B cell (primary cell): ENCODE data around the gene GJC1. TPM values are rescaled to one million over a fixed set of nuclear protein-coding genes. Genes with fewer than 3 reads are reported as not detected.

ENCODE experiments used
- ATAC-seq: fragments of 200-7000 bp; cut with Tn5 transposase; one replicate; pipeline ENCODE4 v1.10.0; 2021; ENCODE audit warnings: low read depth, mild to moderate bottlenecking, moderate number of reproducible peaks, moderate library complexity
- CTCF ChIA-PET: fragments of 350-600 bp; sonication (Branson Sonifier 250); formaldehyde crosslinking; loops from one replicate; lab custom pipeline; 2021; ENCODE audit warnings: antibody characterized with exemption, inconsistent platforms; lab: Charles Lee
- POLR2A ChIA-PET: fragments of 350-600 bp; sonication (Branson Sonifier 250); formaldehyde crosslinking; loops from one replicate; lab custom pipeline; 2021; ENCODE audit warnings: antibody characterized with exemption; lab: Charles Lee
- DNase-seq: peaks from one replicate; pipeline ENCODE4 v3.0.0; 2013
- H2AFZ ChIP-seq: 2 replicates; pipeline ENCODE4 v1.6.1; 2012; ENCODE audit warnings: mild to moderate bottlenecking, low read depth, low read length; ENCODE audit not compliant: insufficient read depth, poor library complexity, severe bottlenecking
- H3K27ac ChIP-seq, 2 donors: 1 replicate in 1 of 2; 2 replicates in 1 of 2; pipeline ENCODE4 v1.5.1; 2012 to 2013; ENCODE audit warnings: low read length in 2 of 2, mild to moderate bottlenecking in 2 of 2, moderate library complexity in 1 of 2
- H3K27me3 ChIP-seq, 4 experiments: fragments of 200-600 bp in 1 of 4; sonication (generic) in 1 of 4; replicated peaks in 1 of 4; 1 replicate in 2 of 4; 2 replicates in 2 of 4; pipeline versions ENCODE4 v1.6.1 to v1.7.0; 2013 to 2016; ENCODE audit warnings: low read length in 3 of 4, mild to moderate bottlenecking in 2 of 4, mixed read lengths in 1 of 4, moderate library complexity in 1 of 4; ENCODE audit not compliant: insufficient read depth in 4 of 4, control insufficient read depth in 3 of 4; ENCODE audit errors: control extremely low read depth in 1 of 4
- H3K36me3 ChIP-seq, 2 experiments: replicated peaks in 1 of 2; 1 replicate in 1 of 2; 2 replicates in 1 of 2; pipeline versions ENCODE4 v1.6.1 to v1.7.1; 2013; ENCODE audit warnings: low read length in 1 of 2; ENCODE audit not compliant: insufficient read depth in 2 of 2, control insufficient read depth in 1 of 2; ENCODE audit errors: control extremely low read depth in 1 of 2, extremely low read depth in 1 of 2
- H3K4me1 ChIP-seq, 2 donors: fragments of 200-600 bp in 1 of 2; sonication (generic) in 1 of 2; 1 replicate in 1 of 2; 2 replicates in 1 of 2; pipeline versions ENCODE4 v1.5.1 to v1.6.1; 2013 to 2017; ENCODE audit warnings: low read length in 2 of 2; ENCODE audit not compliant: control insufficient read depth in 2 of 2, insufficient read depth in 2 of 2
- H3K4me2 ChIP-seq: replicated peaks from 2 replicates; pipeline ENCODE3; 2012; ENCODE audit warnings: mild to moderate bottlenecking, low read depth, low read length; ENCODE audit not compliant: poor library complexity, severe bottlenecking
- H3K4me3 ChIP-seq, 5 experiments: fragments of 200-600 bp in 1 of 5; sonication (generic) in 1 of 5; 1 replicate in 3 of 5; 2 replicates in 2 of 5; pipeline versions ENCODE4 v1.5.1 to v1.7.0; 2011 to 2016; ENCODE audit warnings: low read length in 4 of 5, mild to moderate bottlenecking in 4 of 5, low read depth in 2 of 5, control low read depth in 1 of 5, moderate library complexity in 1 of 5; ENCODE audit not compliant: insufficient read depth in 1 of 5; ENCODE audit errors: control extremely low read depth in 1 of 5, extremely low read depth in 1 of 5
- H3K79me2 ChIP-seq: fragments of 200-600 bp; sonication (generic); one replicate; pipeline ENCODE4 v1.6.0; 2016; ENCODE audit warnings: low read length; ENCODE audit not compliant: control insufficient read depth, insufficient read depth
- H3K9ac ChIP-seq: fragments of 200-600 bp; sonication (generic); 2 replicates; pipeline ENCODE4 v1.6.1; 2017; ENCODE audit warnings: mild to moderate bottlenecking, low read length, moderate library complexity
- H3K9me3 ChIP-seq, 3 donors: one replicate each; pipeline versions ENCODE4 v1.6.1 to v1.7.1; 2013; ENCODE audit warnings: low read length in 2 of 3; ENCODE audit not compliant: control insufficient read depth in 2 of 3, insufficient read depth in 1 of 3; ENCODE audit errors: control extremely low read depth in 1 of 3
- H4K20me1 ChIP-seq: 2 replicates; pipeline ENCODE4 v1.6.0; 2012; ENCODE audit warnings: mild to moderate bottlenecking, low read length; ENCODE audit not compliant: insufficient read depth, control insufficient read depth, poor library complexity, severe bottlenecking
- H3K27ac Mint-ChIP-seq: one replicate; pipeline ENCODE4 v1.8.0; 2021; ENCODE audit warnings: mixed read lengths
- H3K27me3 Mint-ChIP-seq: one replicate; pipeline ENCODE4 v1.8.0; 2021; ENCODE audit warnings: mixed read lengths
- H3K4me1 Mint-ChIP-seq: one replicate; pipeline ENCODE4 v1.8.0; 2021; ENCODE audit warnings: mixed read lengths
- H3K4me3 Mint-ChIP-seq: one replicate; pipeline ENCODE4 v1.8.0; 2021; ENCODE audit warnings: mixed read lengths
- H3K9me3 Mint-ChIP-seq: one replicate; pipeline ENCODE4 v1.8.0; 2022; ENCODE audit warnings: mixed read lengths; ENCODE audit not compliant: insufficient read depth
- CTCF ChIP-seq: fragments of 200-600 bp; IDR thresholded peaks from one replicate; pipeline ENCODE4 v1.8.0; 2022; ENCODE audit warnings: antibody characterized with exemption, mild to moderate bottlenecking
- EZH2 ChIP-seq: IDR thresholded peaks from 2 replicates; pipeline ENCODE4 v1.6.1; 2012; ENCODE audit warnings: borderline replicate concordance, low read depth, mild to moderate bottlenecking, moderate library complexity, low read length; ENCODE audit not compliant: insufficient read depth, poor library complexity, severe bottlenecking
- WGBS: methylation state at CpG from one replicate; pipeline ENCODE4 v1.1.5; 2013; ENCODE audit warnings: missing lambda C conversion rate; ENCODE audit not compliant: insufficient coverage; 5-methylcytosine and 5-hydroxymethylcytosine counted together
- intact Hi-C: fragments of 100-400 bp; cut with micrococcal nuclease; formaldehyde crosslinking; loops from one replicate; pipeline ENCODE4 v1.10.0; 2022
- polyA plus RNA-seq: library from polyadenylated mRNA; depleted of rRNA; stranded (reverse); fragments of >200 nt; gene quantifications from 2 replicates; pipeline ENCODE4 v1.2.3, GENCODE V29; 2012
- total RNA-seq, 2 donors: library from RNA; stranded (reverse); fragments of 120-200 nt in 1 of 2; gene quantifications; 1 replicate in 1 of 2; 2 replicates in 1 of 2; pipeline versions ENCODE4 v1.2.3 to v1.2.4, GENCODE V29; 2013 to 2022

Gene GJC1
- total and polyA plus RNA-seq, 2 donors (not counting 1 experiment from before 2014, with no cell fraction given): not detected

- Histone ChIP-seq H3K36me3 (peaks cover 4 to 17% of the 10 kb centered on the region in 2 experiments), H3K4me1 (no peaks in the 10 kb centered on the region), H3K4me2 (no peak overlapping the region), H3K4me3 (no peak overlapping the region), H3K27ac (no peak overlapping the region), H4K20me1 (no peaks in the 10 kb centered on the region), H3K27me3 (no peaks in the 10 kb centered on the region), H3K9me3 (no peaks in the 10 kb centered on the region), H2AFZ (no peak overlapping the region), H3K9ac (no peak overlapping the region), H3K79me2 (no peaks in the 10 kb centered on the region)
- intact Hi-C loops: no loop called here
- H3K4me3 Mint-ChIP-seq: no peak overlapping the region
- H3K9me3 Mint-ChIP-seq: no peaks in the 10 kb centered on the region
- WGBS: 94% methylated on average over 3 of the region's 6 CpGs
- peak overlapping the region; percentile 46 for H3K27ac Mint-ChIP-seq
- ChIA-PET POLR2A (no interaction called here), CTCF (interaction anchor here (1.1 to 1.9 kb wide), 2 partner anchors 16 to 31 kb away, joined by 3 to 7 read pairs; no protein-coding TSS in a partner anchor)
- TF ChIP-seq CTCF (no peak), EZH2 (no peak)
- DNase-seq (no peak), ATAC-seq (no peak)
- no peaks in the 10 kb centered on the region for H3K27me3 Mint-ChIP-seq
- peaks cover 8% of the 10 kb centered on the region for H3K4me1 Mint-ChIP-seq
These were observed 18.2 kb upstream of the GJC1 start for GRCh38 chr17:44848257-44848795.

DNA sequence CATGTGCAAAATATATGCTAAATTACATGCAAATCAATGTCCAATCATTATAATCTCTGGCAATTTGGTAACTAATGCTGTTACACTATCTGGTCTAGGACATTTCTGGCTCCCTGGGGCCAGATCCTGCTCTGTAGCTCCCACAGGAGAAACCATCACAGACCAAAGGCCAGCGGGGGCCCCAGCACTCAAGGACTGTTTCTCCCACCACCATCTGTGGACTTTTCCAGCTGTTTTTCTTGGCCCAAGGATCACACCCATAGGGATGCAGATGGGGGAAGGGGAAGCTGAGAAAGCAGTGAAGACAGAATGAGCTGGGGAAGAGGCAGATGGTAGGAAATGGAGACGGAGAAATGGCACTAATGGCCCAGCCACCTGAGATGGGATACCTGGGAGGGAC, 17.5 kb upstream of the GJC1 start, which contains the start of gene HIGD1B:
Gene HIGD1B, plus strand, starts transcription at position 298 of the 400 bp plus-strand sequence. CDS start 270 bp downstream, outside the sequence.
- Histone ChIP-seq H3K27me3 (no peaks in the 10 kb centered on the region), H3K9ac (no peak within 1 kb of the TSS), H3K4me1 (no peaks in the 10 kb centered on the region), H3K27ac (no peak within 1 kb of the TSS), H3K79me2 (no peaks in the 10 kb centered on the region), H3K9me3 (no peaks in the 10 kb centered on the region), H4K20me1 (no peaks in the 10 kb centered on the region), H3K36me3 (peaks cover 3 to 13% of the 10 kb centered on the region in 2 experiments), H3K4me3 (no peak within 1 kb of the TSS), H2AFZ (no peak within 1 kb of the TSS), H3K4me2 (no peak within 1 kb of the TSS)
- H3K4me1 Mint-ChIP-seq: peaks cover 8% of the 10 kb centered on the region
- ATAC-seq (no peak), DNase-seq (no peak)
- H3K27ac Mint-ChIP-seq: peak within 1 kb of the TSS; percentile 46
- CTCF ChIA-PET: no interaction called here
- no peak within 1 kb of the TSS for H3K4me3 Mint-ChIP-seq
- POLR2A ChIA-PET: no interaction called here
- H3K27me3 Mint-ChIP-seq: no peaks in the 10 kb centered on the region
- 100% methylated on average over 1 of the region's 2 CpGs for WGBS
- intact Hi-C loops: no loop called here
- H3K9me3 Mint-ChIP-seq: no peaks in the 10 kb centered on the region
- no peak for TF ChIP-seq EZH2
- no peak for TF ChIP-seq CTCF
